MCF 10A (cell line): ENCODE measurements around the gene AVPI1. TPM values are rescaled to one million over a fixed set of nuclear protein-coding genes. Genes with fewer than 3 reads are reported as not detected.

Experiments
- BruUV-seq: library from RNA; stranded (reverse); fragments of 400-500 nt; replicated peaks from 2 replicates; lab custom pipeline; 2021; lab: Mats Ljungman, UMichigan
- CTCF ChIA-PET: fragments of 300-600 bp; sonication (Branson Sonifier 250); formaldehyde crosslinking; extraction: SDS; loops from one replicate; lab custom pipeline; 2021; ENCODE audit warnings: antibody characterized with exemption, inconsistent platforms; lab: Yijun Ruan, JAX
- POLR2A ChIA-PET: fragments of 300-600, 350-650 bp; sonication (Branson Sonifier 250); formaldehyde crosslinking; extraction: SDS; loops from one replicate; lab custom pipeline; 2020; ENCODE audit warnings: antibody characterized with exemption, inconsistent platforms; lab: Yijun Ruan, JAX
- DNase-seq: peaks from one replicate; pipeline ENCODE4 v3.0.0-alpha.2; 2018; ENCODE audit not compliant: unreplicated experiment
- H3K27ac Mint-ChIP-seq: one replicate; pipeline ENCODE4 v1.8.0; 2022; ENCODE audit warnings: mild to moderate bottlenecking, low read depth, mixed read lengths; ENCODE audit not compliant: unreplicated experiment
- H3K27me3 Mint-ChIP-seq: one replicate; pipeline ENCODE4 v1.8.0; 2022; ENCODE audit warnings: mixed read lengths; ENCODE audit not compliant: insufficient read depth, unreplicated experiment
- H3K36me3 Mint-ChIP-seq: one replicate; pipeline ENCODE4 v1.8.0; 2022; ENCODE audit warnings: mild to moderate bottlenecking, moderate library complexity, mixed read lengths; ENCODE audit not compliant: insufficient read depth, unreplicated experiment
- H3K4me1 Mint-ChIP-seq: one replicate; pipeline ENCODE4 v1.8.0; 2022; ENCODE audit warnings: mixed read lengths; ENCODE audit not compliant: insufficient read depth, unreplicated experiment
- H3K4me3 Mint-ChIP-seq: one replicate; pipeline ENCODE4 v1.8.0; 2022; ENCODE audit warnings: mild to moderate bottlenecking, moderate library complexity, mixed read lengths; ENCODE audit not compliant: unreplicated experiment
- H3K9me3 Mint-ChIP-seq: one replicate; pipeline ENCODE4 v1.8.0; 2022; ENCODE audit warnings: mixed read lengths; ENCODE audit not compliant: unreplicated experiment
- CTCF ChIP-seq: fragments of 200-600 bp; IDR thresholded peaks from one replicate; pipeline ENCODE4 v1.8.0; 2022; ENCODE audit warnings: antibody characterized with exemption, mild to moderate bottlenecking; ENCODE audit not compliant: unreplicated experiment
- intact Hi-C: fragments of 100-400 bp; cut with micrococcal nuclease; formaldehyde crosslinking; loops from 2 replicates; pipeline ENCODE4 v1.14.1; 2022
- total RNA-seq: library from RNA; stranded (reverse); gene quantifications from 2 replicates; pipeline ENCODE4 v1.2.3, GENCODE V29; 2022

Gene AVPI1
- total RNA-seq, 1 experiment from 2014 or later = 305 TPM

GRCh38 chr10:97627731-97628130 lies 59.3 kb downstream of the AVPI1 start:
- Mint-ChIP-seq H3K4me1 (no peaks in the 10 kb centered on the region), H3K27me3 (no peaks in the 10 kb centered on the region), H3K36me3 (no peaks in the 10 kb centered on the region), H3K9me3 (no peaks in the 10 kb centered on the region), H3K4me3 (no peak overlapping the region), H3K27ac (no peak overlapping the region)
- intact Hi-C loops = no loop called here
- DNase-seq = no peak
- no peak for TF ChIP-seq CTCF
- BruUV-seq = no TSS peak
- ChIA-PET CTCF (interaction anchor here (1.0 to 1.4 kb wide), 4 partner anchors 9 to 94 kb away, joined by 3 to 7 read pairs (median 4); partner anchors contain the start of gene ANKRD2), POLR2A (interaction anchor here (1.4 kb wide), 1 partner anchor 12 kb away, joined by 4 read pairs; the partner anchor contains the start of gene PI4K2A)

Other genes starting within 250 kb of the AVPI1 start
- gene EXOSC1, start 241.2 kb downstream of the AVPI1 start, total RNA-seq = 56.5 and 62.3 TPM in 2 replicates
- 44.9 and 48.0 TPM in 2 replicates for gene ZDHHC16, start 241.1 kb downstream of the AVPI1 start, total RNA-seq
- gene MMS19, start 188.8 kb downstream of the AVPI1 start, total RNA-seq = 67.0 and 67.2 TPM in 2 replicates
- gene UBTD1, start 188.3 kb downstream of the AVPI1 start, total RNA-seq = 7.2 and 7.8 TPM in 2 replicates
- gene ANKRD2, start 114.5 kb downstream of the AVPI1 start, total RNA-seq = 1.8 and 5.8 TPM in 2 replicates
- 0.88 and 1.7 TPM in 2 replicates for gene HOGA1, start 102.9 kb downstream of the AVPI1 start, total RNA-seq
- 0.26 TPM in 1 of 2 replicates, not detected in the other for gene C10orf62, start 97.5 kb downstream of the AVPI1 start, total RNA-seq
- 14.2 and 14.5 TPM in 2 replicates for gene MORN4, start 53.7 kb downstream of the AVPI1 start, total RNA-seq
- gene PI4K2A, start 46.6 kb downstream of the AVPI1 start, total RNA-seq = 23.5 and 26.6 TPM in 2 replicates
- 51.0 and 54.9 TPM in 2 replicates for gene MARVELD1, start 26.5 kb upstream of the AVPI1 start, total RNA-seq
- gene ZFYVE27, start 49.9 kb upstream of the AVPI1 start, total RNA-seq = 25.7 and 28.7 TPM in 2 replicates
- not detected in 2 replicates for gene SFRP5, start 84.8 kb upstream of the AVPI1 start, total RNA-seq
- 0.05 TPM in 1 of 2 replicates, not detected in the other for gene GOLGA7B, start 162.6 kb upstream of the AVPI1 start, total RNA-seq